K562 (cell line): ENCODE results near the gene IRF3. TPM values are rescaled to one million over a fixed set of nuclear protein-coding genes. Genes with fewer than 3 reads are reported as not detected.

ENCODE experiments used
- ELF1 ChIP-seq: fragments of 200-800 bp; sonication (Bioruptor generic); IDR thresholded peaks from 2 replicates; pipeline ENCODE4 v1.6.1; 2016; ENCODE audit warnings: missing genetic modification characterization, missing compliant biosample characterization
- FOXA3 ChIP-seq, 2 experiments: fragments of 450-650 bp in 1 of 2; sonication (generic) in 1 of 2; formaldehyde crosslinking; IDR thresholded peaks in 1 of 2; conservative IDR thresholded peaks in 1 of 2; 2 replicates each; pipeline versions ENCODE4 v1.4.0 to v1.8.0; 2020 to 2022; ENCODE audit warnings: mild to moderate bottlenecking in 2 of 2, missing genetic modification reagents in 1 of 2
- IFI16 ChIP-seq: fragments of 250-450 bp; sonication (Bioruptor Pico); IDR thresholded peaks from 2 replicates; pipeline ENCODE4 v2.1.2; 2022; ENCODE audit warnings: mild to moderate bottlenecking, inconsistent platforms
- ILF3 ChIP-seq: fragments of 450-650 bp; IDR thresholded peaks from 2 replicates; pipeline ENCODE4 v1.6.1; 2018; ENCODE audit warnings: antibody characterized with exemption, mild to moderate bottlenecking, moderate library complexity, borderline replicate concordance
- MAFG ChIP-seq: fragments of 450-650 bp; conservative IDR thresholded peaks from 2 replicates; pipeline ENCODE4 v1.6.1; 2016; ENCODE audit warnings: missing genetic modification characterization, missing compliant biosample characterization
- MEF2A ChIP-seq: IDR thresholded peaks from 2 replicates; pipeline ENCODE4 v1.6.1; 2011; ENCODE audit warnings: low read depth, mild to moderate bottlenecking, low read length, moderate library complexity; ENCODE audit not compliant: control insufficient read depth
- NFIX ChIP-seq: fragments of 250-450 bp; sonication (Bioruptor Pico); IDR thresholded peaks from 2 replicates; pipeline ENCODE4 v1.4.0; 2020; ENCODE audit warnings: low read depth, mild to moderate bottlenecking, moderate library complexity
- PPARD ChIP-seq: fragments of 250-450 bp; sonication (Bioruptor Pico); IDR thresholded peaks from 2 replicates; pipeline ENCODE4 v1.8.0; 2022; ENCODE audit warnings: inconsistent platforms, mild to moderate bottlenecking, moderate library complexity
- SRSF7 ChIP-seq: fragments of 200-400 bp; formaldehyde crosslinking; optimal IDR thresholded peaks from 2 replicates; pipeline ENCODE3; 2017; ENCODE audit warnings: mild to moderate bottlenecking, low read depth, low read length
- TAF9B ChIP-seq: fragments of 450-650 bp; IDR thresholded peaks from 2 replicates; pipeline ENCODE4 v1.6.1; 2018; ENCODE audit warnings: mild to moderate bottlenecking; ENCODE audit not compliant: partially characterized antibody
- TRIM24 ChIP-seq, 2 experiments: fragments of 450-650 bp; IDR thresholded peaks; 2 replicates each; pipeline ENCODE4 v1.6.1; 2016
- ZNF140 ChIP-seq: fragments of 250-450 bp; sonication (Bioruptor Pico); IDR thresholded peaks from 2 replicates; pipeline ENCODE4 v1.8.0; 2021; ENCODE audit warnings: moderate library complexity, mild to moderate bottlenecking, inconsistent platforms
- ZNF212 ChIP-seq: fragments of 450-650 bp; formaldehyde crosslinking; IDR thresholded peaks from 2 replicates; pipeline ENCODE4 v1.4.0; 2020; ENCODE audit warnings: mild to moderate bottlenecking
- ZNF217 ChIP-seq: sonication (generic); formaldehyde crosslinking; IDR thresholded peaks from 2 replicates; pipeline ENCODE4 v1.8.0; 2022; ENCODE audit warnings: mild to moderate bottlenecking, missing genetic modification reagents
- ZNF778 ChIP-seq: fragments of 450-650 bp; formaldehyde crosslinking; IDR thresholded peaks from 2 replicates; pipeline ENCODE4 v1.4.0; 2020; ENCODE audit warnings: mild to moderate bottlenecking, moderate library complexity
- polyA plus RNA-seq, 8 experiments: library from polyadenylated mRNA; depleted of rRNA in 4 of 8; stranded (reverse) in 5 of 8; unstranded in 3 of 8; fragments of >200 nt; fragmentation: Nextera tagmentation in 2 of 8; fragmentation: Illumina TruSeq in 1 of 8; extraction: Ambion mirVana in 2 of 8; extraction: Trizol in 1 of 8; gene quantifications; 2 replicates each; pipeline versions ENCODE4 v1.2.1 to v1.2.3, GENCODE V29; 2011 to 2014; ENCODE audit warnings: inconsistent platforms in 1 of 8, missing spikeins in 1 of 8
- total RNA-seq, 7 experiments: library from RNA; depleted of rRNA in 6 of 7; stranded (reverse); fragments of >200 nt in 6 of 7; fragmentation: Illumina TruSeq in 2 of 7; extraction: Trizol in 2 of 7; gene quantifications; 2 replicates each; pipeline versions ENCODE4 v1.2.1 to v1.2.3, GENCODE V29; 2011 to 2021; ENCODE audit warnings: low replicate concordance in 1 of 7
- TF ChIP-seq, protein P1 (sequence below): fragments of 250-450 bp; sonication (Bioruptor Pico); IDR thresholded peaks from 2 replicates; pipeline ENCODE4 v1.5.0; 2021
- TF ChIP-seq, protein P2 (sequence below): fragments of 250-450 bp; sonication (Bioruptor Pico); IDR thresholded peaks from 2 replicates; pipeline ENCODE4 v1.8.0; 2021; ENCODE audit warnings: moderate library complexity, mild to moderate bottlenecking, inconsistent platforms
- TF ChIP-seq, protein P3 (sequence below): fragments of 250-450 bp; sonication (Bioruptor Pico); IDR thresholded peaks from 2 replicates; pipeline ENCODE4 v1.8.0; 2022; ENCODE audit warnings: moderate library complexity, mild to moderate bottlenecking, inconsistent platforms
- TF ChIP-seq, protein P4 (sequence below): fragments of 450-650 bp; IDR thresholded peaks from 2 replicates; pipeline ENCODE4 v1.6.1; 2016; ENCODE audit warnings: mild to moderate bottlenecking
- TF ChIP-seq, protein P5 (sequence below): sonication (generic); formaldehyde crosslinking; IDR thresholded peaks from 2 replicates; pipeline ENCODE4 v1.8.1; 2023; ENCODE audit warnings: mild to moderate bottlenecking, missing genetic modification reagents

The IRF3 gene
- total and polyA plus RNA-seq, 9 of the 15 experiments (the other 6 are each of a cell fraction or from before 2014, with no cell fraction given) = 7.5 to 145 (median 65.4) TPM

DNA sequence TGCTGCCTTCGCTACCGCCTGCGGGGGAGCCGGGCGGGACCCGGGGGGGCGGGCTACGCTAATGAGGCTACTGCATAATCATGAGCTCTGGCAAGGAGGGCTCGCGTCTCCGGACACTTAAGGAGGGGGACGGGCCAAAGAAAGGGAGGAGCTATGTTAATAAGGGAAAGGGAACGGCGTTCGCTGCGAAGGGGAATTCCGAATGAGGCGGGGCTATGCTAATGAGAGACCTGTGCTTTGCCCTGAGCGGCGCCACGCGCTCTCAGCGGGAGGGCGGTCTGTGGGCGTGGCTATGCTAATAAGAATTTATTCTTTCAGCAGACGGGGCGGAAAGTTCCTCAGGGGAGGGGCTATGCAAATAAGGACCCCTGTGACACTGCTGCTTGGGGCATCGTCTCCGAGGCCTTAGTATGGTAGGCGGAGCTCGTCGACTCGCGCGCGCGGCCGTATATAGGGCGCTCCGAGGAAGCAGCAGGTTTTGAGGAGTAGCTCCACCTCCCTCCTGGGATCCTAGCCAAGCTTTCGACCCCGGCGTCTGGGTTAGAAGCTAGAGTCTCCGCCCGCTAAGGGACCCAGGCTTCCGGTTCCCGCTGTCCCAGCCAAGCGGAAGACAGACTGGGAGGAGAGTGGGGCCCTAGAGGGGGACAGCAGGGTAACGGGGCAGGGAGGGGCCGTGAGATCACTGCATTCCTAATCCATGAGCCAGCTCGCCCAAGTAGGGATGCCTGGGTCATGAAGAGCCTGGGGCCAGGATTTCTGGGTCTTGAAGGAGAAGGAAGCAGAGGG is 25.4 kb downstream of the IRF3 start, which contains the start of gene RRAS (continued):
- TF ChIP-seq, protein P1, sequence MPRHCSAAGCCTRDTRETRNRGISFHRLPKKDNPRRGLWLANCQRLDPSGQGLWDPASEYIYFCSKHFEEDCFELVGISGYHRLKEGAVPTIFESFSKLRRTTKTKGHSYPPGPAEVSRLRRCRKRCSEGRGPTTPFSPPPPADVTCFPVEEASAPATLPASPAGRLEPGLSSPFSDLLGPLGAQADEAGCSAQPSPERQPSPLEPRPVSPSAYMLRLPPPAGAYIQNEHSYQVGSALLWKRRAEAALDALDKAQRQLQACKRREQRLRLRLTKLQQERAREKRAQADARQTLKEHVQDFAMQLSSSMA = no peak
- TF ChIP-seq ZNF212 (CRISPR knock-in tag) (no peak), IFI16 (CRISPR knock-in tag) (no peak), ZNF217 (CRISPR knock-in tag) (no peak), MEF2A (peak; percentile 75; the same call in 1 of the 2 replicates), ZNF778 (no peak), ILF3 (no peak), TRIM24 (IDR thresholded peaks at IDR 0.05) (no peak), ELF1 (tag) (peak; percentile 81), NFIX (no peak), TAF9B (no peak), ZNF140 (CRISPR knock-in tag) (no peak), FOXA3 (CRISPR knock-in tag; conservative IDR thresholded peaks at IDR 0.05 in 1 of 2, IDR thresholded peaks at IDR 0.05 in 1 of 2) (peak in 1 of 2 experiments; percentile 27; a peak in 1 of 4 replicates), MAFG (tag) (no peak), SRSF7 (no peak), PPARD (no peak)
- TF ChIP-seq, protein P2, sequence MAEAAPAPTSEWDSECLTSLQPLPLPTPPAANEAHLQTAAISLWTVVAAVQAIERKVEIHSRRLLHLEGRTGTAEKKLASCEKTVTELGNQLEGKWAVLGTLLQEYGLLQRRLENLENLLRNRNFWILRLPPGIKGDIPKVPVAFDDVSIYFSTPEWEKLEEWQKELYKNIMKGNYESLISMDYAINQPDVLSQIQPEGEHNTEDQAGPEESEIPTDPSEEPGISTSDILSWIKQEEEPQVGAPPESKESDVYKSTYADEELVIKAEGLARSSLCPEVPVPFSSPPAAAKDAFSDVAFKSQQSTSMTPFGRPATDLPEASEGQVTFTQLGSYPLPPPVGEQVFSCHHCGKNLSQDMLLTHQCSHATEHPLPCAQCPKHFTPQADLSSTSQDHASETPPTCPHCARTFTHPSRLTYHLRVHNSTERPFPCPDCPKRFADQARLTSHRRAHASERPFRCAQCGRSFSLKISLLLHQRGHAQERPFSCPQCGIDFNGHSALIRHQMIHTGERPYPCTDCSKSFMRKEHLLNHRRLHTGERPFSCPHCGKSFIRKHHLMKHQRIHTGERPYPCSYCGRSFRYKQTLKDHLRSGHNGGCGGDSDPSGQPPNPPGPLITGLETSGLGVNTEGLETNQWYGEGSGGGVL = no peak
- TF ChIP-seq, protein P3, sequence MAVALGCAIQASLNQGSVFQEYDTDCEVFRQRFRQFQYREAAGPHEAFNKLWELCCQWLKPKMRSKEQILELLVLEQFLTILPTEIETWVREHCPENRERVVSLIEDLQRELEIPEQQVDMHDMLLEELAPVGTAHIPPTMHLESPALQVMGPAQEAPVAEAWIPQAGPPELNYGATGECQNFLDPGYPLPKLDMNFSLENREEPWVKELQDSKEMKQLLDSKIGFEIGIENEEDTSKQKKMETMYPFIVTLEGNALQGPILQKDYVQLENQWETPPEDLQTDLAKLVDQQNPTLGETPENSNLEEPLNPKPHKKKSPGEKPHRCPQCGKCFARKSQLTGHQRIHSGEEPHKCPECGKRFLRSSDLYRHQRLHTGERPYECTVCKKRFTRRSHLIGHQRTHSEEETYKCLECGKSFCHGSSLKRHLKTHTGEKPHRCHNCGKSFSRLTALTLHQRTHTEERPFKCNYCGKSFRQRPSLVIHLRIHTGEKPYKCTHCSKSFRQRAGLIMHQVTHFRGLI (CRISPR knock-in tag) = no peak
- TF ChIP-seq, protein P4, sequence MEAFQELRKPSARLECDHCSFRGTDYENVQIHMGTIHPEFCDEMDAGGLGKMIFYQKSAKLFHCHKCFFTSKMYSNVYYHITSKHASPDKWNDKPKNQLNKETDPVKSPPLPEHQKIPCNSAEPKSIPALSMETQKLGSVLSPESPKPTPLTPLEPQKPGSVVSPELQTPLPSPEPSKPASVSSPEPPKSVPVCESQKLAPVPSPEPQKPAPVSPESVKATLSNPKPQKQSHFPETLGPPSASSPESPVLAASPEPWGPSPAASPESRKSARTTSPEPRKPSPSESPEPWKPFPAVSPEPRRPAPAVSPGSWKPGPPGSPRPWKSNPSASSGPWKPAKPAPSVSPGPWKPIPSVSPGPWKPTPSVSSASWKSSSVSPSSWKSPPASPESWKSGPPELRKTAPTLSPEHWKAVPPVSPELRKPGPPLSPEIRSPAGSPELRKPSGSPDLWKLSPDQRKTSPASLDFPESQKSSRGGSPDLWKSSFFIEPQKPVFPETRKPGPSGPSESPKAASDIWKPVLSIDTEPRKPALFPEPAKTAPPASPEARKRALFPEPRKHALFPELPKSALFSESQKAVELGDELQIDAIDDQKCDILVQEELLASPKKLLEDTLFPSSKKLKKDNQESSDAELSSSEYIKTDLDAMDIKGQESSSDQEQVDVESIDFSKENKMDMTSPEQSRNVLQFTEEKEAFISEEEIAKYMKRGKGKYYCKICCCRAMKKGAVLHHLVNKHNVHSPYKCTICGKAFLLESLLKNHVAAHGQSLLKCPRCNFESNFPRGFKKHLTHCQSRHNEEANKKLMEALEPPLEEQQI = no peak
- TF ChIP-seq, protein P5, sequence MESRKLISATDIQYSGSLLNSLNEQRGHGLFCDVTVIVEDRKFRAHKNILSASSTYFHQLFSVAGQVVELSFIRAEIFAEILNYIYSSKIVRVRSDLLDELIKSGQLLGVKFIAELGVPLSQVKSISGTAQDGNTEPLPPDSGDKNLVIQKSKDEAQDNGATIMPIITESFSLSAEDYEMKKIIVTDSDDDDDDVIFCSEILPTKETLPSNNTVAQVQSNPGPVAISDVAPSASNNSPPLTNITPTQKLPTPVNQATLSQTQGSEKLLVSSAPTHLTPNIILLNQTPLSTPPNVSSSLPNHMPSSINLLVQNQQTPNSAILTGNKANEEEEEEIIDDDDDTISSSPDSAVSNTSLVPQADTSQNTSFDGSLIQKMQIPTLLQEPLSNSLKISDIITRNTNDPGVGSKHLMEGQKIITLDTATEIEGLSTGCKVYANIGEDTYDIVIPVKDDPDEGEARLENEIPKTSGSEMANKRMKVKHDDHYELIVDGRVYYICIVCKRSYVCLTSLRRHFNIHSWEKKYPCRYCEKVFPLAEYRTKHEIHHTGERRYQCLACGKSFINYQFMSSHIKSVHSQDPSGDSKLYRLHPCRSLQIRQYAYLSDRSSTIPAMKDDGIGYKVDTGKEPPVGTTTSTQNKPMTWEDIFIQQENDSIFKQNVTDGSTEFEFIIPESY (CRISPR knock-in tag) = peak; percentile 5; the same call in 1 of the 2 replicates
